ENCODE results near the gene VSNL1.
"Not testable (repeated sequence)": the region's sequence is repeated elsewhere in the genome, so short reads cannot be mapped to it uniquely, and the experiment has no call there.

VSNL1 gene

DNA sequence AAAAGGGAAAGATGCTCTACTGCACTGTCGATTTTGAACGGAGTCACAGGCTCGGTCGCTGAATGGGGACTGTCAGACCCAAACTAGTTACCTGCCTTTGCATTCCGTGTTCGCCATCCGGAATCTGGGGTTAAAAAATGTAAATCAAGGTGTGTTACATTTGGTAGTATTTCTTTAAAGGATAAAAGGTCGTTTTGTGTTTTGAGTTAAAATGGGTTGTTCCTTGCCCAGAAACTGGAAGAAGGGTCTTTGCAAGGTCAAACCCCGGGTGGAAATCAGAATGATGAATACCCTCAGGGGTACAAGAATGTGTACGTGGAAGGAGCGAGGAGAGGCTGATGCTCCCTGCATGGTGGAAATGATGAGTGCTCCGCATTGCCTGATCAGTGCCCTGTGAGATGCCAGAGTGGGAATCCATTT lies 1.0 kb downstream of the VSNL1 start:
- no peak for DNase-seq (ENCODE audit: low read depth in 2 of 3, low spot score in 2 of 3)

DNA sequence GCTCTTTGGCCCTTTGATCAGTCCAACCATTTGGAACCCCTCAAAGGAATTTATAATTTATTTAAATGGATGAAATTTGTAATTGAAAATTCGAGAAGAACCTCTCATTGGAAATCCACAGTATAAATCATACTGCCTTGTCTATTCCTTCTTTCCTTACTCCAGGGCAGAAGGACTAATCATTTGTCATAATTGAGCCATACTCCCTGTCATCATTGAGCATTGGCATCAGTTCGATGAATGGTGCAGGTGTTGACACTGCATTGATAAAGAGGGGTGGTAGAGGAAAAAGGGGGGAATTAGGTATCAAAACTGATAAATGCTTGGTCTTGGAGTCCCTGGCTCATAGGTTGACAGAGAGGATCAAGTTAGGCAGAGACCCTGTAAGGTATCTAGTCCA lies 2.0 kb downstream of the VSNL1 start:
- no peak for DNase-seq (ENCODE audit: low read depth in 2 of 3, low spot score in 2 of 3)

DNA sequence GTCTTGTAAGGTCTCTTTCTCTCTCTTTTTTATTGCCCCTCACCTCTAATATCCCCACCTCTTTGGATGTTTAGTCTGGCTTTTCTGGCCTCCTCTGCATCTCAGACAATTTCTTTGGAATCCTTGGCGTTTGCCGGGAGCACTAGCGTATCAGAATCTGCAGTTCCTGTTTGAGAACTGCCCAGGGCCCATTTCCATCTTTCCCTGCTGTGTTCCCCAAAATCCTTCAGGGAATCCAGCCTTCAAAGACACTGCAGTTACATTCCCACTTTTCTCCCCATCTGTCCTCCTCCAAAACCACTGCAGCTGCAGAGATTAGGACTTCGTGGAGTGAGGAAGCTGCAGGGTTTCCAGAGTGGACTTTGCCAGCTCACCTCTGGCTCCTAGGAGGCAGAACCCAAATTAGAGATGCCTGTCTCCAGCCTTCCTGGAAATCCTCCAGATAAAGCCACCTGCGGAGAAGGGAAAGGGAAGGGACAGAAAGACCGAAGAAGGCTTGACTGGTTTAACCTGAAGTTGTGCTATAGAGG lies 2.7 kb downstream of the VSNL1 start:
- DNase-seq (ENCODE audit: low read depth in 2 of 3, low spot score in 2 of 3) = no peak

GRCh38 chr2:17543848-17544247 lies 3.4 kb downstream of the VSNL1 start:
- DNase-seq (ENCODE audit: low read depth in 2 of 3, low spot score in 2 of 3) = no peak

DNA sequence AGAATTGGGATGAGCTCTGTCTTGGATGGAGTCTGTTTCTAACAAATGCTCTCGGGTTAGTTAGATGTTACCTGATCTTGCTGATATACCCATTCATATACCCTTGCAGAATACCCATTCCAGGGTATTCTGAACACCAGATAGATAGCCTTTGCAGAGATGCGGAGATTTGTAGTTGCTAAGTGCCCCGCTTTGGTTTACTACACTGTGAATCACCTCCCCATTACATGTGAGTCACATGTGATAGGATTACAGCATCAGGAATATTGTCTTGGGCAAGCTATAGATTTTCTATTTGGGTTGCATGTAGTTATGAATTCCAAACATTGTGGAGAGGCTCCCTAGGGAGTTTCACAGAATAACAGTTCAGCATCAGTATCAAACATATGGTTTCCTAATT lies 3.8 kb downstream of the VSNL1 start:
- DNase-seq (ENCODE audit: low read depth in 2 of 3, low spot score in 2 of 3) = no peak

GRCh38 chr2:17545680-17546613 lies 5.5 kb downstream of the VSNL1 start:
- DNase-seq (ENCODE audit: low read depth in 2 of 3, low spot score in 2 of 3) = no peak

DNA sequence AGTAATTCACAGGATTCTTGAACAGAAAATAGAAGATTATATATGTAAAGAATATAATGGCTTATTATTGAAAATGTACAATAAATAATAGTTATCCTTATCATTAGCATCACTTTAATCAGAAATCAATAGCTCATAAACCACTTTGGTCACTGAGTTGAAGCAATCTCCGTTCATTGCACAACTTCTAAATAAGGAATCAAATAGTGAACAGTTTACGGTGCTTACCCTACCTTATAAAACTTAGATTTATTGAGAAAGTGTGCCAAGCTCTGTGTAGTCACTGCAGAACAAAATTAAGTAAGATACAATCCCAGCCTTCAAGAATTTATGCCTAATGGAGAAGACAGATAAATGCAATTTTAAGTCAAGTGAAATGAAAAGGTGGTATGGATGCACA lies 6.7 kb downstream of the VSNL1 start:
- DNase-seq (ENCODE audit: low read depth in 2 of 3, low spot score in 2 of 3) = no peak

DNA sequence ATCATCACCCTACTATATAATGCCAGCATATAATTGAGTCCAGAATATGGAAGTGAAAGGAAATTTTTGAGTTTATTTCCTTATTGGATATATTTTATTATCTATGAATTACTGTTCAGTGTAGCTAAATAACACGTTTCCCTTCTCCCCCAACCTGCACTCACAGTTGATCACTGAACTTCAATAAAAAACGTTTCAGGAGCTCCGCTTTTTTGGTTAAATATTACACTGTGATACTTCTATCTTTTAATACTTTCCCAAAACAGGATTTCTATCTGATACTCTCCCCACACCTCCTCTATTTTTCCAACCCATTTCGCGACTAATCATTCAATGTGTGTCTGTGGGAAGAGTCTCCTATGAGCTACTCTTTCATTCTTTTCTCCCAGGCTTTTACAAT lies 7.2 kb downstream of the VSNL1 start:
- DNase-seq (ENCODE audit: low read depth in 2 of 3, low spot score in 2 of 3) = no peak

DNA sequence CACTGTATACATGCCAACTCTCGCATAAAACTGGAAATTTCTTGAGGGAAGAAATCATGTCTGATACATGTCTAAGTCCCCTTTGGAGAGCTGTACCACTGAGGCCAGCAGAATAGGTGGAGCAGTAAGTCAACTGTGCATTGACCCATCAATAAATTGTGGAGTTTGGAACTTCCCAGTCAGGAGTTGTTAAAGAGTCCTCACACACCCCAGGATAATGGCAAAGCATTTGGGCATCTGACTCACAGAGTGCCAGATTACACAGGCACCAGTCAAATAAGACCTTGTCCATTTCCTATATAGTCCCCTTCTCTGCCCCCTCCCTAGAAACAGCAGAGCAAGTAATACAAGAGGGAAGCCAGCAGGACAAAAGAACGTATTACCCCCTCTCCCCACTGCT lies 10.4 kb downstream of the VSNL1 start:
- no peak for DNase-seq (ENCODE audit: low read depth in 2 of 3, low spot score in 2 of 3)

DNA sequence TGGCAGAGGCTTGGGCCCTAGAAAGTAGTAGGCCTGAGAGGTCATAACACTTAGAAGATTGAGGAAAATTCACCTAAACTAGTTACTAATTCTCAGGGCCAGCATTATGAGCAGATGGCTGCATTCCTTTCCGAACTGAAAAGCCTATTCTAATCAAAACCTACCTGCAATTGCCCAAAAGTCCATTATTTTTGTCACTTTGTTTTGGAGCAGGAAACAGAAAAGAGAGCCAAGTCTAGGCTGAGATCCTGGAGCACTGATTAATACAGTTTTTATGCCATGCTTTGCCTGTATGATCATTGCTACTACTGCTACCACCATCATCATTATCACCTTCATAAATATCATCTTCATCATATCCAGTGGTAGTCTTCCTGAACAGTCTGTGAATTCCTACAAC lies 14.7 kb downstream of the VSNL1 start:
- DNase-seq (ENCODE audit: low read depth in 2 of 3, low spot score in 2 of 3) = no peak

- DNase-seq (ENCODE audit: low read depth in 2 of 3, low spot score in 2 of 3) = no peak
These were observed 17.1 kb downstream of the VSNL1 start for GRCh38 chr2:17557596-17557995.

DNA sequence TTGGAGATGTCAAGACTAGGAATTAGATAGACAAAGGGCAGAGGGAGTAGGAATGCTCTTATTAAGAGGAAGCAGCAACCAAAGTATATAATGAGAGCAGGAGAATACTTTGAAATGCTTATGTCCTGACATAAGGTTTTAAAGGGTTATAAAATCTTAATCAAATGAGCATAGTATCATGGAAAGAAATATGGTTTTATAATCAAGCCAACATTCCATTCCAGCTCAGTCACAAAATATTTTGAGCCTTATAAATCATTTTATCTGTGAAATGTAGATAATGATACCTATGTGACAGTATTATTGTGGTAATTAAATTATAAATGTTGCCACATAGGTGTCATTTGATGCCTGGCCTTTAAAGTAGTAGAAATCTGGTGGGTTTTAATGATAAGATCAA lies 17.6 kb downstream of the VSNL1 start:
- DNase-seq (ENCODE audit: low read depth in 2 of 3, low spot score in 2 of 3) = no peak

GRCh38 chr2:17558878-17559277 lies 18.4 kb downstream of the VSNL1 start:
- DNase-seq (ENCODE audit: low read depth in 2 of 3, low spot score in 2 of 3) = no peak

DNA sequence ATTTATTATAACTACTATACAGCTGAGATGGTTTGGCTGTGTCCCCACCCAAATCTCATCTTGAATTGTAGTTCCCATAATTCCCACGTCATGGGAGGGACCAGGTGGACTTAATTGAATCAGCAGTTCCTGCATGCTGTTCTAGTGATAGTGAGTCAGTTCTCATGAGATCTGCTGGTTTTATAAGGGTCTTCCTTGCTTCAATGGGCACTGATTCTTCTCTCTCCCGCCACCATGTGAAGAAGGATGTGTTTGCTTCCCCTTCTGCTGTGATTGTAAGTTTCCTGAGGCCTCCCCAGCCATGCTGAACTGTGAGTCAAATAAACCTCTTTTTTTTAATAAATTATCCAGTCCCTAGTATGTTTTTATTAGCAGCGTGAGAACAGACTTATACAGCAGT lies 25.2 kb downstream of the VSNL1 start:
- not testable (repeated sequence) for DNase-seq (ENCODE audit: low read depth in 2 of 3, low spot score in 2 of 3)

DNA sequence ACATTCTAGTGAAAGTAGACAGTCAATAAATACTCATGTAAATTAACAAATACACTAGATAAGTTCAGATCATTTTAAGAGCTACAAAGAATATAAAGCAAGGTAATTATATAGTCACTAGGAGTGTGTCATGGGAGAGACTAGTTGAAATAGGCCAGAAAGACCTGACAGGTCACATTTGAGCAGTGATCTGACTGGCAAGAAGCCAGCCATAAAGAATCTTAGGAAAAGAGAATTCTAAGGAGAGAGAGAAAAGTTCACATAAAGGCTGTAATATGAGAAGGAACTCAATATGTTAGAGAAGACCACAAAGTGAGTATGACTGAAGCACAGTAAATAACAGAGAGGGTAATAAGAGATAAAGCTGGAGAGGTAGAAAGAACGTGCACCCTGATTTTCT lies 31.2 kb downstream of the VSNL1 start:
- no peak for DNase-seq (ENCODE audit: low read depth in 2 of 3, low spot score in 2 of 3)

- no peak for DNase-seq (ENCODE audit: low read depth in 2 of 3, low spot score in 2 of 3)
These were observed 32.7 kb downstream of the VSNL1 start for GRCh38 chr2:17573085-17573803.

DNA sequence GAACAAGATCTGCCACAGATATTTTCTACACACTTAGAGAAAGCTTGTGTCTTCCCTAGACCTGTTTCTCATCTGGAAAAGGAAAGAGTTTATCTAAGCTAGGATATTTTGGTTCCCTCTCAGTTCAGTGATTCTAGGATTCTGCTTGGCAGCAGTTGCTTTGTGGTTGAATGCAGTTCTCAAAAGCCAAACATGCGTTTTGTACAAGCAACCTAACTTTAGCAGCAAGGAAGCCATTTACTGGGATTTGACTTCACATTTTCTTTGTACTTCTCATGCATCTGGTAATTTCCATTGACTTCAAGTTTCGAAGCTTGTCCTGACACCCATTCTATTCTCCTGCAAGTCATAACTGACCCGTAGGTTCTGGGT lies 33.3 kb downstream of the VSNL1 start:
- no peak for DNase-seq (ENCODE audit: low read depth in 2 of 3, low spot score in 2 of 3)

- no peak for DNase-seq (ENCODE audit: low read depth in 2 of 3, low spot score in 2 of 3)
These were observed 34.0 kb downstream of the VSNL1 start for GRCh38 chr2:17574406-17575073.

DNA sequence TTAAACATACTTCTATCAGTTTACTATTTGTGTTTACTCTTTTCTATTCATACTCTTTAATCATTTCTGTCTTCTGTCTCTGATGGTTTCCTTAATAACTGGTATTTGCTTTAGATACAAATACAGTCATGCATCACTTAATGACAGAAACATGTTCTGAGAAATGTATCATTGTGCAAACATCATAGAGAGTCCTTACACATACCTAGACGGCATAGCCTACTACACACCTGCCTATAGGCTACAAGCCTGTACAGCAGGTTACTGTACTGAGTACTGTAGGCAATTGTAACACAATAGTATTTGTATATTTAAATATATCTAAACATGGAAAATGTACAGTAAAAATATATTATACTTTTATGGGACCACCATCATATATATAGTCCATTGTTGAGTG lies 36.3 kb downstream of the VSNL1 start:
- DNase-seq (ENCODE audit: low read depth in 2 of 3, low spot score in 2 of 3) = no peak

DNA sequence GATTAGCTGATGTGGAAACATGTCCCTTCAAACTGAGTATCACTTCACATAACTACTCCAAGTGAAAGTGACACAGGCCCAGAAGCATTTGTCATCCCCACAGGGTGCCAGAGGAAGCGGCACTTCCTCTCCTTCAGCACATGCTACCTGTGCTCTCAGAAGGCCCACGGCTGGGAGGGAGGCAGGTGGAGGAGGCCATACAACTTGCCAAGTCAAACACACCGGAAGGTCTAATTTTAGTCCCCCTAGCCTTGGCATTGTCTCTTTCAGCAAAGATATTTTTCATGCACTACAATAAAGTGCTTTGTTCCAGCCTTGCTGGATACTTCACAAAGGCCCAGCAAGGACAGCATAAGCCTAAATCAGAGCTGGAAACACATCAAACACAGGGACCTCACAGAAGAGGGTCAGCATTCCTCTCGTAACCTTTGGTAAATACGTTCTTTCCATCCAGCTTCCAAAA lies 38.0 kb downstream of the VSNL1 start:
- no peak for DNase-seq (ENCODE audit: low read depth in 2 of 3, low spot score in 2 of 3)

GRCh38 chr2:17579605-17580318 lies 39.3 kb downstream of the VSNL1 start:
- DNase-seq (ENCODE audit: low read depth in 2 of 3, low spot score in 2 of 3) = no peak
